ENCODE data around the gene RFESD. TPM values are rescaled to one million over a fixed set of nuclear protein-coding genes. Genes with fewer than 3 reads are reported as not detected.

The RFESD gene
- total and polyA plus RNA-seq, 10 of the 15 experiments (the other 5 are each of a cell fraction or from before 2014, with no cell fraction given): 1.9 to 14.7 (median 4.9) TPM

DNA sequence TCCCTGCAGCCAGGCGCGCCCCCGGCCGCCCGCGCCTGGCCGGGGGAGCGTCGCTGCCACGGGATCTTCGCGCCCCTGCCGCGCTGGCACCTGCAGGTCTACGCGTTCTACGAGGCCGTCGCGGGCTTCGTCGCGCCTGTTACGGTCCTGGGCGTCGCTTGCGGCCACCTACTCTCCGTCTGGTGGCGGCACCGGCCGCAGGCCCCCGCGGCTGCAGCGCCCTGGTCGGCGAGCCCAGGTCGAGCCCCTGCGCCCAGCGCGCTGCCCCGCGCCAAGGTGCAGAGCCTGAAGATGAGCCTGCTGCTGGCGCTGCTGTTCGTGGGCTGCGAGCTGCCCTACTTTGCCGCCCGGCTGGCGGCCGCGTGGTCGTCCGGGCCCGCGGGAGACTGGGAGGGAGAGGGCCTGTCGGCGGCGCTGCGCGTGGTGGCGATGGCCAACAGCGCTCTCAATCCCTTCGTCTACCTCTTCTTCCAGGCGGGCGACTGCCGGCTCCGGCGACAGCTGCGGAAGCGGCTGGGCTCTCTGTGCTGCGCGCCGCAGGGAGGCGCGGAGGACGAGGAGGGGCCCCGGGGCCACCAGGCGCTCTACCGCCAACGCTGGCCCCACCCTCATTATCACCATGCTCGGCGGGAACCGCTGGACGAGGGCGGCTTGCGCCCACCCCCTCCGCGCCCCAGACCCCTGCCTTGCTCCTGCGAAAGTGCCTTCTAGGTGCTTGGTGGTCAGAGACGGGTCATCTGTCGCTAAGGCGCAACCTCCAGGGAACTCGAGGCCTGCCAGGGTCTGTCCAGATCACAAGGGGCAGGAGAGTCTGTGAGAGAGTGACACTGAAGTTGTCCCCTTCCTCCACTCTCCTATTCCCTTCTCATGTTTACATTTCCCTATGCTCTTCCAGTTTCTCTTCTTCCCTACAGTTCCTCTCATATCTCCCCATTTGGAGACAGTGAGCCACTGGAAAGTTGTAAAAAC lies 25.4 kb upstream of the RFESD start (continued):
- no peak for TF ChIP-seq MTA2 (IDR thresholded peaks at IDR 0.05; ENCODE audit: low read depth)
- no peak for TF ChIP-seq NBN (IDR thresholded peaks at IDR 0.05)
- no peak for TF ChIP-seq CEBPB (IDR thresholded peaks at IDR 0.05; ENCODE audit: borderline replicate concordance in 1 of 2, low read depth in 2 of 2, low read length in 2 of 2)
- peak; percentile 41; the same call in 1 of the 2 replicates for TF ChIP-seq DPF2 (IDR thresholded peaks at IDR 0.05)
- TF ChIP-seq E2F8 (IDR thresholded peaks at IDR 0.05; ENCODE audit: low read depth, partially characterized antibody): no peak
- TF ChIP-seq SIN3A (IDR thresholded peaks at IDR 0.05; ENCODE audit: low read depth, low read length): no peak
- TF ChIP-seq RFX5 (IDR thresholded peaks at IDR 0.05; ENCODE audit: low read depth, low read length): peak; percentile 95
- TF ChIP-seq RUNX3 (IDR thresholded peaks at IDR 0.05; ENCODE audit: low read length): no peak
- no peak for TF ChIP-seq BHLHE40 (IDR thresholded peaks at IDR 0.05; ENCODE audit: borderline replicate concordance in 1 of 2, low read depth in 2 of 2, low read length in 1 of 2)
- TF ChIP-seq, protein P1, sequence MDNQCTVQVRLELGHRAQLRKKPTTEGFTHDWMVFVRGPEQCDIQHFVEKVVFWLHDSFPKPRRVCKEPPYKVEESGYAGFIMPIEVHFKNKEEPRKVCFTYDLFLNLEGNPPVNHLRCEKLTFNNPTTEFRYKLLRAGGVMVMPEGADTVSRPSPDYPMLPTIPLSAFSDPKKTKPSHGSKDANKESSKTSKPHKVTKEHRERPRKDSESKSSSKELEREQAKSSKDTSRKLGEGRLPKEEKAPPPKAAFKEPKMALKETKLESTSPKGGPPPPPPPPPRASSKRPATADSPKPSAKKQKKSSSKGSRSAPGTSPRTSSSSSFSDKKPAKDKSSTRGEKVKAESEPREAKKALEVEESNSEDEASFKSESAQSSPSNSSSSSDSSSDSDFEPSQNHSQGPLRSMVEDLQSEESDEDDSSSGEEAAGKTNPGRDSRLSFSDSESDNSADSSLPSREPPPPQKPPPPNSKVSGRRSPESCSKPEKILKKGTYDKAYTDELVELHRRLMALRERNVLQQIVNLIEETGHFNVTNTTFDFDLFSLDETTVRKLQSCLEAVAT (IDR thresholded peaks at IDR 0.05): peak; percentile 54; the same call in 1 of the 2 replicates
- peak; percentile 64; the same call in 1 of the 2 replicates for TF ChIP-seq CREM (IDR thresholded peaks at IDR 0.05; ENCODE audit: low read depth)
- TF ChIP-seq ZBED1 (IDR thresholded peaks at IDR 0.05; ENCODE audit: borderline replicate concordance): no peak
- no peak for TF ChIP-seq PAX8 (IDR thresholded peaks at IDR 0.05)
- no peak for TF ChIP-seq ZNF592 (IDR thresholded peaks at IDR 0.05)
- TF ChIP-seq KLF5 (IDR thresholded peaks at IDR 0.05; ENCODE audit: partially characterized antibody): no peak
- TF ChIP-seq SREBF2 (IDR thresholded peaks at IDR 0.05; ENCODE audit: low read length): no peak
- TF ChIP-seq EP300 (IDR thresholded peaks at IDR 0.05; ENCODE audit: borderline replicate concordance in 1 of 2, control insufficient read depth in 1 of 2, low read depth in 2 of 2, low read length in 2 of 2): no peak
- no peak for TF ChIP-seq SIX5 (IDR thresholded peaks at IDR 0.05; ENCODE audit: low read depth, low read length, severe bottlenecking)
- TF ChIP-seq NFYB (IDR thresholded peaks at IDR 0.05; ENCODE audit: insufficient read depth, low read depth, low read length): no peak
- no peak for TF ChIP-seq NFIC (IDR thresholded peaks at IDR 0.05; ENCODE audit: low read depth, low read length)
- no peak for TF ChIP-seq MEF2A (IDR thresholded peaks at IDR 0.05; ENCODE audit: insufficient read depth, low read depth, low read length)
- TF ChIP-seq SUZ12 (IDR thresholded peaks at IDR 0.05; ENCODE audit: unreplicated experiment): no peak

All from GM12878 (cell line).